NT2/D1 (cell line): ENCODE results near the gene CSTF1.

ENCODE experiments used
- YY1 ChIP-seq: IDR thresholded peaks from 2 replicates; pipeline ENCODE4 v1.6.1; 2011; ENCODE audit not compliant: insufficient read length, insufficient read depth
- ZNF274 ChIP-seq: IDR thresholded peaks from 2 replicates; pipeline ENCODE4 v1.6.1; 2011; ENCODE audit warnings: mild to moderate bottlenecking, low read depth, low read length

- no peak for TF ChIP-seq ZNF274
- no peak for TF ChIP-seq YY1
Observed at GRCh38 chr20:56429502-56429901, 37.1 kb downstream of the CSTF1 start.
